Tibial nerve (tissue), 3 donors: Measurements from ENCODE around the gene SUPT3H.

Experiments used
- POLR2A ChIP-seq, 2 donors: fragments of 450-650 bp; IDR thresholded peaks; one replicate each; pipeline ENCODE4 v1.6.1; 2017; ENCODE audit warnings: antibody characterized with exemption in 2 of 2, mild to moderate bottlenecking in 2 of 2, moderate library complexity in 2 of 2
- TF ChIP-seq, protein P1 (sequence below), 5 experiments: fragments of 200-600 bp in 3 of 5; fragments of 450-650 bp in 2 of 5; sonication (generic) in 3 of 5; IDR thresholded peaks; one replicate each; pipeline ENCODE4 v1.5.1; 2016 to 2019; ENCODE audit warnings: antibody characterized with exemption in 5 of 5, mild to moderate bottlenecking in 3 of 5, moderate library complexity in 2 of 5

DNA sequence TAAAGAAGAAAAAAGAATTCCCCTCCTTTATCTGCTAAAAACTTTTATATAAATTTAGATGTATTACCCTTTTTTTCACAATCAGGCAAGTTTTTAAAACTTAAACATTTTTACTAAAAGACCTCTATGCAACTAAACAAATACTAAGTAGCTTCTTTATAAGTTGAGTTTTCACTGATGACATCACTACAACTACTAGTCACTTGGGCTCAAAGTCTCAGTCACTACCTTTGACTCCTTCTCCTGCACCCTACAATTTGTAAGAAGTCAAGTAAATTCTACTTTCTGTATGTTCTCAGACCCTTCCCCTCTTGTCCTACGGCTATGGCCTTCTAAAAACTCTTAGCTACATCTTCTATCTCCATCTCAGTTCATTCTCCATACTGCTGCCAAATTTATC lies 11.2 kb downstream of the SUPT3H start:
- TF ChIP-seq, protein P1, sequence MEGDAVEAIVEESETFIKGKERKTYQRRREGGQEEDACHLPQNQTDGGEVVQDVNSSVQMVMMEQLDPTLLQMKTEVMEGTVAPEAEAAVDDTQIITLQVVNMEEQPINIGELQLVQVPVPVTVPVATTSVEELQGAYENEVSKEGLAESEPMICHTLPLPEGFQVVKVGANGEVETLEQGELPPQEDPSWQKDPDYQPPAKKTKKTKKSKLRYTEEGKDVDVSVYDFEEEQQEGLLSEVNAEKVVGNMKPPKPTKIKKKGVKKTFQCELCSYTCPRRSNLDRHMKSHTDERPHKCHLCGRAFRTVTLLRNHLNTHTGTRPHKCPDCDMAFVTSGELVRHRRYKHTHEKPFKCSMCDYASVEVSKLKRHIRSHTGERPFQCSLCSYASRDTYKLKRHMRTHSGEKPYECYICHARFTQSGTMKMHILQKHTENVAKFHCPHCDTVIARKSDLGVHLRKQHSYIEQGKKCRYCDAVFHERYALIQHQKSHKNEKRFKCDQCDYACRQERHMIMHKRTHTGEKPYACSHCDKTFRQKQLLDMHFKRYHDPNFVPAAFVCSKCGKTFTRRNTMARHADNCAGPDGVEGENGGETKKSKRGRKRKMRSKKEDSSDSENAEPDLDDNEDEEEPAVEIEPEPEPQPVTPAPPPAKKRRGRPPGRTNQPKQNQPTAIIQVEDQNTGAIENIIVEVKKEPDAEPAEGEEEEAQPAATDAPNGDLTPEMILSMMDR (IDR thresholded peaks at IDR 0.05): no peak
- TF ChIP-seq POLR2A (IDR thresholded peaks at IDR 0.05): no peak
